Measurements from ENCODE around the gene AOPEP. TPM values are rescaled to one million over a fixed set of nuclear protein-coding genes. Genes with fewer than 3 reads are reported as not detected.

AOPEP gene
- total RNA-seq, 1 donor: 20.7 TPM

DNA sequence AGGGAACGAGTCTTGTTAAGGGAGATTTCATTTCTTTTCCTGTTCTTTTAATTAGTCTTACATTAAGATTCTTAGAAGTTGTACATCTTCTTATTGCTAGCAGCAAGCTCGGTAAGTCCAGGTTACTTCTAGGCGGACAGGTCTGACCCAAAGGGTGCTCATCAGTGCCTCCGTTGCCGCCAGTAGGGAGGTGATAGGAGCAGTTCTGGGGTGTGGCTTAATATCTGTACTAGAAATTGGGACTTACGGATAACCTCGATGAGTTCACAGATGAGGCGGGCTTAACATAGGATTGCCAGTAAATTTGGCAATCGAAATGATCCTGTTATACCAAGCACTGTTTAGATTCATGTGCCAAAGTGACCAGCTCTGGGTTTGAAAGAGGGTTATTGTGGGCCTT, 312.2 kb downstream of the AOPEP start:
- no peak for DNase-seq (ENCODE audit: low read depth in 2 of 3, low spot score in 2 of 3)

DNA sequence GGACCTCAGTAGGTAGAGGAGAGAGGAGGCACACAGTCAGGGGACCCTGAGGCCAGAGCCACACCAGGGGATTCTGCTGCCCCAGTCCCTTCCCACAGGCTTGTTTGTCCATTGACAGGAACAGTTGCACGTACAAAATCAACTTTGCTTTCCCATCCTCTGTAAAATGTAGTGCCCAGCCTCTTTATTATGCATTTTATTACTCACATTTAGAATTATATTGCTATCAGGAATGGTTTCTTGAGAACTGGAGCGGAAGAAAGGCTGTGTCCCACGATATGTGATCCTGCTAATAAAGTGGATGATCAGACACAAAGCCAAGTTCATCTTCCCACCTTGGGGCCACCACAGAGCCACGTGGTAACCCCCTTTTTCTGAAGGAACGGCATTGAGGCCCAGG, 313.6 kb downstream of the AOPEP start:
- DNase-seq (ENCODE audit: low read depth in 2 of 3, low spot score in 2 of 3): no peak

DNA sequence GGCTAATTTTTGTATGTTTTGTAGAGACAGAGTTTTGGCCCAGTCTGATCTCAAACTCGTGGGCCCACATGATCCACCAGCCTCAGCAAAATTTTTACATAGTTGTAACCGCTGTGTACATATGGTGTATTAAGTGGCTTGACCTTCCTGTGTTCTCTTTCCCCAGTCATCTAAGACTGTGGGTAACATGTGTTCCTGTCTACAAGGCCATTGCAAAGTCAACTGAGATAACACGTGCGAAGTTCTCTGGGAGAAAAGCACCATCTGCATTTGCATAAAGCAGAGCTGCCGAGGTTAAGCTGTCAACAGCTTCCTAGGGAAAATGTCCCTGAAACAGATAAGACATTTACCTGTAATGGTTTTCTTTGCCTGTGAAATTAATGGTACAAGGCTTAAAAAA, 317.3 kb downstream of the AOPEP start:
- DNase-seq (ENCODE audit: low read depth in 2 of 3, low spot score in 2 of 3): no peak

DNA sequence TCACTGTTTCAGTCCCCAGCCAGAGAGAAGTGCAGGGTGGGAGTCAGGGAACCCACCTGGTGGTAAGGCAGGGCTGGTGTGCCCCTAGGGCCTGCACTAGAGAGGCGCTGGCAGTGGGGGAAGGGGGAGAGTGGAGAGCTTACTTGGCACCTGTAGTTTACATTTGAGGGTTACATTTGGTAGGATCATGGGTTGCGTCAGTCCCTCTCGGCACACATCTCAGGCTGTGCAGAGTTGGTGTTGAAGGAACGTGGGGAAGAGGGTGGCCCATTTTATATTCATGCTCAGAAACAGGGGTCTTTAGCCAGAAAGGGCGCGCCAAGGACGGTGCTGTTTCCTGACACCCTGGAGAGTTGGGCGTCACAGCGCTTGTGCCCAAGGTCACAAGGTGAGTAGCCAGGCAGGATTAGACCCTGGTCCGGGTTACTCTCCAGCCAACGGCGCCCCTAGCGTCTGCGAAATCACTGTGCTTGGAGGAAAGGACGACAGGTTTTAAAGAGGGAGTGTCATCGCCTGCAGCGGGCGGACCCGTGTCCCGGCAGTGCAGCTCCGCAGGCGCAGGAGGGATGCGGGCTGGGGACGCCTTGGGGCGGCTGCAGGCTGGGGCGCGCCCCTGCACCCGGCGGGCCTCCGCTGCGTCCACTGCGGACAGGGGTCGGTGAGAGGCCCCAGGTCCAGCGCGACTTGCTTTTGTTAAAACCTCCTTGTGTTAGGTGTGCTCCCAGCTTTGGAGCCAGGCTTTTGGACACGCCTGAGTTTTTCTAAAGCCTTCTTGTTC, 318.4 kb downstream of the AOPEP start:
- DNase-seq (ENCODE audit: low read depth in 2 of 3, low spot score in 2 of 3): no peak

DNA sequence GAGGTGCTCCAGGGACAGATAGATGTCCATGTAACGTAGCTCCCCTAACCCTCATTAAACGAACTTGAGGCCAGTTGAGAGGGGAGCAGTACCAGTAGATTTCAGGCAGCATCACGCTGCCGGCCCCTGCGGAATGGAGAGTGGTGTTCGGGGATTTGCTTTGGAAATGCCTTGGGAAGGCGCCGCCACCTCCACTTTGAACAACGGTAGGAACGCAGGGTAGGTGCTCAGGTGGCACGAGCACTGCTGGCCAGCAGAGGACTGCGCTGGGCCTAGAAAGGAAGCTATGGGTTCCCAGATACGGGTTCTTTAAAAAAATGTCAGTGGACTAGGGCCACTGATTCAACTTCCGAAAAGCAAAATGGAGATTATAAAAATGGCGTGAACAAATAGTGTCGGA, 319.3 kb downstream of the AOPEP start:
- DNase-seq (ENCODE audit: low read depth in 2 of 3, low spot score in 2 of 3): no peak

DNA sequence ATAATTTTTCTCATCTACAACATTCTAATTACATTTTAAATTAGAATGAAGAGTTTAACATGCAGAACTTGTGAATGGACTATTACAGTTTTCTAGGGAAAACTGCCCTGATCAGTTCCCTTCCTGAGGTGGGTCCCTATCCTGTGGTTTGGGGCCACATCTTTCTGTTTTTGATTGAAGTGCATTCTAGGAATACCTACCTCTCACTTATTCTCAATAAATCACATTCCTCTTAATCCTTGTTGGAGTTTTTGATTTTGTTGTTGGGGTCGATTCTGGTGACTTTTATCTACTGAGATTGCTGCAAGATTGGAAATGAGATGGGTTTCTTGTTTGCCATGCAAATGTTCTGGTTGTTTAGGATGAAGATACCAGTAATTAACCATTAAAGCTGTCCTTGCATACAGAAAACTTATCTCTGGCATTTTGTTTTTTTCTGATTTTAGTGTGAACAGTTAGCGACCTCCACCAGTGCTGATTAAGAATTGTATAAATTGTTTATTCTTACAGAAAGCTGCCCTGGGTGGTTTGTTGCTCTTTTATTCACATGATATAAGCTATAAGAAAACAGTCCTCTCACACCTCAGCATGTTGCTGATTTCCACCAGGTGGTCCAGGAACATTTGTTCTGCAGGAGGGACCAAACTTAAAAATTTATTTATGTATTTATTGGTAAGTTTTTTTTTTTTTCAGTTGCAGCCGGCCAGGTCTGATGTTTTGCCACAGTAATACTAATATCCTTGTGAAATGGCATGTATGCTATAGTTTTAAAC, 321.1 kb downstream of the AOPEP start:
- DNase-seq (ENCODE audit: low read depth in 2 of 3, low spot score in 2 of 3): no peak

DNA sequence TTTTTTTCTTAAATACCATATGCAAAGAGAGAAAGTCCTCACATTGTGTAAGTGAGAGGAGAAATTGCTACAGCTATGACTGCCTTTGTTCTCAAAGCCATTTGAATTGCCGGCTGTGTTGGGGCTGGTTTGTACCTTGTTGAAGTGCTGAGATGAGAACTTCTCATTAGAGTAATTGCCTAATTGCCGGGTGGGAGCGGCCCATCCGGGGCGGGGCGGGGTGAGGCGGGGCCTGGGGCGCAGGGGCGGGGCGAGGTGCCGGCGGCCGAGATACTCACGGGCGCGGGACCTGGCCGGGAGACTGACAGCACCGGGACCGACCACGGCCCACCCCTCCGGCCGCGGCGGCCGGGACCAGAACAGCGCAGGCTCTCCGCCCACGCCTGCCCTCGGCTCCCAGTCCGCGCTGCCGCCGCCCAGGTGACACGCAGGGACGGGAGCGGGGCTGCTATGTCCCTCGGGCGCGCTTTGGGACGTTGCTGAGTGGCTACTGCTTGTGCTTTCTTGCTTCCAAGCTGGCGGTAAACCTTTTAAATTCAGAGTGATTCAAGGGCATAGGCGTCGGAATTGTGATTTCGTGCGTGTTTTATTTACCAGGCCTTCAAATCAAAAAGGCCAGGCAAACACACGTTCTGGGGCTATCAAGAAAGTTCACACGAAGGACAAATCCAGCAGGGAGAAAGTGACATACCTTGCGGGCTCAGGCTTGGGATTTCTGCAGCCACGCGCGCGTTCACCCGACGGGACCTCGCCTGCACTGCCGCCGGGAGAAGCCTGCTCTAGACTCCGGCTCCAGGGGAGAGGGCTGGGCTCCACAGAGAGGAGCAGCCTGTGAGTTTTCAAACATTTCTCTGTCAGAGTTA, 322.0 kb downstream of the AOPEP start:
- peak in 2 of 3 donors; percentile 33 to 42 for DNase-seq (ENCODE audit: low read depth in 2 of 3, low spot score in 2 of 3)

DNA sequence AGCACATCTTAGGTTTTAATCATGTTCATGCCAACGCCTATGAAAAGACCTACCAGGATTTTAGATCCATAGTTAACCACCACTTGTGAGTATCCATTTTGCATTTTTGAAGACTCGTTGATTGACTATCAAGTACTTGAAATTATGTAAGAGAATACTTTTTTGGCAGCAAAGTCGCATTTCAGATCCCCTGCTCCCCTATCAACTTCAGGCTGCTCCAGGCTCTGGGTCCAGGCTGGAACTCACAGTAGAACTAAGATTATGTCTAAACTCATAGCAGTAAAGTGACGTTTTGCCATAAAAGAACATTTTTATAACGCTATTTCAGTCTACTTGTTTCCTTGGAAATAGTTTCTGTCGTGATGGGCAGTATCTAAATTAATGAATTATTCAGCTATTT, 323.3 kb downstream of the AOPEP start:
- no peak for DNase-seq (ENCODE audit: low read depth in 2 of 3, low spot score in 2 of 3)

DNA sequence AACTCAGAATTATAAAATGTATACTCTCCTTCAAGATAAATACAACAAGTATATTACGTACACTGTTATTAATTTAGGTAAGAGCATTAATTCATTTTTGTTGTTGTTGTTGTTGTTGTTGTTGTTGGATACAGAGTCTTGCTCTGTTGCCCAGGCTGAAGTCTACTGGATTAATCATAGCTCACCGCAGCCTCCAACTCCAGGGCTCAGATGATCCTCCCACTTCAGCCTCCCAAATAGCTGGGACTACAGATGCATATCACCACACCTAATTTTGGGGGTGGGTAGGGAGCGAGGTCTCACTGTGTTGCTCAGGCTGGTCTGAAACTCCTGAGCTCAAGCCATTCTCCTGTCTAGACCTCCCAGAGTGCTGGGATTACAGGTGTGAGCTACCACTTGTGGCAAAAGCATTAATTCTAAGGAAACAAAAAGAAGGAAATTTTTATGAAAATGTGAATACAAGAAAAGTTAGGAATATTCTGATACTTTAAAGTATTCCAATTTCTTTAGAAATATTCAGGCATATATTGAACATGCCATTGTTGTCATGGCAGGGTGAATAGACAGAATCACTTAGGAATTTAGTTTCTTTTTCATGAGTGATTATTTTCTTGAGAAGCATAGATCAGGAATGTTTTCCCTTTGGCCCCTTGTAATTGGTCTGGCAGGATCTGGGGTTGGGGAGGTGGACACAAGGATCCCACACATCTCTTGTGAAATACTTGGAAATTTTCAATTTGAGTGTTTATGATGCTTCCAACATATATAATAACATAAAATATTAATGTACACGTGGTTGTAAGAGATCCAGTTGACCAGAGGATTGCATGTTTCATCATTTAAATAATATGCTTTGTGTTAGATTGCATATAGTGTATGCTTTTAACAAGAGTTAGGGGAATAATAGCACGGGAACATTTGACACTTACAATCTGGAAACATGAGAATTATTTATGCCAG, 327.4 kb downstream of the AOPEP start:
- DNase-seq (ENCODE audit: low read depth in 2 of 3, low spot score in 2 of 3): no peak

DNA sequence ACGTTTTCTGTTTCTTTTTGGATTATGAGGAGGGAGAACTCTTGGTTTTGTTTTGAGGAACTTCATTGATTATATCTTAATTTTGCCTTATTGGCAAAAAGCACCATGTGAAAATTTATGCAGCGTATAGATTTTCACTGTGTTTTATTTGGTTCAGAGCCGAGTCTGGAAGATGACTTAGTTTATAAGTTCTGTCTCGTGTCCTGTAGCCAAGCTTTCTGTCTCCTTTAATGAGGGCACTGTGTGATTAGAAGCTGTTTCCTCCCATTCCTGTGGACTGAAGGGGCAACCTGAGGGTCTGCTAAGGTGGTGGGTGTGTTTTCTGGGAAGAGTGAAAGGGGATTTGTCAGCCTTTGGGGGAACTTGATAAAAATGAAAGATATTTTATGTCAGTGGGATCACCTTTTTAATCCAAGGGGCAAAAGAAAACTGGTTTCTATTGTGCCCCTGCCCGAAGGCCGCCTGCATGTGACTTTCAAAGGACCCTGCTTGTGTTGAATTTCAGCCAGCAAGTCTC, 328.9 kb downstream of the AOPEP start:
- DNase-seq (ENCODE audit: low read depth in 2 of 3, low spot score in 2 of 3): no peak

DNA sequence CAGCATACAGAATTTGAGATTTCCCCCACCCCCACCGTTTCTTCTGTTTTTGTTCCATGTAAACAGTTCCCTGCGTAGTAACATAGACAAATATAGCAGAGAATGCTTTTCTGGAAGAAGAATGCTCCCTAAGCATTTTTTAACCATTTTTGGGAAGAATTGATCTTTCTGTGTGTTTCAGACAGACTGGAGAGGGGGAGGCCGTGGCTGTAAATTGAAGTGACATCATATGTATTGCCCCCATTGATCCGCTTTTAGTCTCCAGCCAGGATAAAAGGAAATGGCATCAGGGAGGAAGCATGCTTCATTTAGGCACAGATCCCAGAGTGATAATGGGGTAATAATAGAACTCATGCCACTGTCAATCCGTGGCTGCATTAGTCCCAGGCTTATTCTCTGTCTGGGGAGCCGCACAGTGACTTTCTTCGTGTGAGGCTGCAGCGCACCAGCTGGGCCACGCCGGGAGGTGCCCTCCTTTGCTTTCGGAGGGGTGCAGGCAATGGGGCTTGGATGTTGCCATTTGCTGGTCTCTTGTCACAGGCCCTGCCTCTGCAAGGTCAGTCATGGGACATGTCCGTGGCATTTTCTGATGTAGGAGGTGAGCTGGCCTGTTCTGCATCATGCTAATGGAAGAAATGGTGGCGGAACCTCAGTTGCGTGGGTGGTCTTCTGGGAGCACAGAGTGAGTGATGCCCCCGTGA, 329.5 kb downstream of the AOPEP start:
- DNase-seq (ENCODE audit: low read depth in 2 of 3, low spot score in 2 of 3): no peak

DNA sequence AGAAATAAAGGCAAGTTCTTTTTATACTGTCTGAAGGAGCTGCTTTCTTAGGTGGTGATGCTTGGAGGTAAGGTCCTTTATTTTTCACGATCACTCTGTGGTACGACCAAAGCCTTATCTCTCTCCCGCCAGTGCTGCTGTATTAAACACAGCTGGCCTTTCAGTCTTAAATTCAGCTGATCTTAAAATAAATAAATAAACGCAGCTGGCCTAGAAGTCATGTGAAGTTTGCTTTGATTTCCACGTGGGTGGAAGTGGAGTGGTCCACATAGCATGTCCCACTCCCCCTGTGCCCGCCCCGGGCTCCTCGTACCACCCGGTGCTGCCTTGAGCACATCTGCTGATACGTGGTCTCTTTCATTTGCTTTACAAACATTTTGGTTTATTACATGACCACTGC, 330.6 kb downstream of the AOPEP start:
- DNase-seq (ENCODE audit: low read depth in 2 of 3, low spot score in 2 of 3): peak in 1 of 3 donors; percentile 30

DNA sequence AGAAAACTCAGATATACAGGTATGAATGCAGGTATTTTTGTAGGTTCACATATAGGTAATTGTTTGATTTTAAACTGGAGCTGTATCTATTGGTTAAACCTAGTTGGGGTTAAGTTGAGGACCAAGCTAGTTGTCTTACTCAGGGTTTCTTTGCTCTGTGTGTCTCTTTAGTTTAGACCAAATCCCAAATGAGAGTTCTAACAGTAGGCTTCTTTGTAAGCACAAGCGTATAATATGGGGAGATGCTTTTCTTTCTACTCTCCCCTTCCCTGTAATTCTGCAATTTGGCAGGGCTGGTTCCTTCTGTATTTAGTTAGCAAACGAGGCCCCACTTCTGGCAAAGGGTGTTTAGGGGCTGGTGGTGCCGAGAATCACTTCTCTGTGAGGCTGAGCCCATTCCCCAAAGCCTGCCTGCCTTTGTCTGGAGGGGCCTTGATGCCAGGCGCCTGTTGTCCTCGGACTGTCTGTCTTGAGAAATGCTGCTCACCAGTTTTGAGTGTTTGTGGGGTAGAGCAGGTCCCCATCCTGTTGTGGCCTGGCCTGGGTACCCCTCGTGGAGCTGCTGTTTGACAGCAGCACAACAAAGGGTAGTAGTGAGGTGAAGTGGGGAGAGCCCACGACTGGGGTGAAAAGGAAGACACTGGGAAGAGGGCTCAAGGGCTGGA, 331.8 kb downstream of the AOPEP start:
- no peak for DNase-seq (ENCODE audit: low read depth in 2 of 3, low spot score in 2 of 3)

DNA sequence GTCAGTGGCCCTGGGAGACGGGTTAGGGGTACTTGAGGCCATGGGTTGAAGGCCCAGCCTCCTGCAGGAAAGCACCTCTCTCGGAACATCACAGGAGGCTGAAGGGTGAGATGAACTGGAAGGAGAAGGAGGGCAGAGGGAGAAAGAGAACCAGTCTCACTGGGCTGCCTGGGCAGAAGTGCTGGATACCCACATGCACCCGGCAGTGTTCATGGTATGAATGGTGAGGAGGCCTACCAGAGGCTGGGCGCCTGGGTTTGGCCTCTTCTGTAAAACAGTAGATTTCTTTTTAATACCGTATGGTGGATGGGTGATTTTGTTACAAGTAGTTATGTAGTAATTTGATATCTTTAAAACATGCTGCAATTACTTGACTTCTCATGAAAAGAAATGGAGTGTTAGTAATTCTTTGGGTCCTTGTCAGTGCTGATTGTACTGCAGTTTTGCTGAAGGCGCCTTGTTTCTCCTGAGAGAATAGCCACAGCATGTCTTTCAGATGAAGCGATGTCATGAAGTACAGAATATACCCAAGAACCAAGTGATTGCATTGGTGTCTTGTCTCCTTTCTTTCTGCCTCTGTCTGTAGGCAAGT, 332.4 kb downstream of the AOPEP start:
- no peak for DNase-seq (ENCODE audit: low read depth in 2 of 3, low spot score in 2 of 3)

DNA sequence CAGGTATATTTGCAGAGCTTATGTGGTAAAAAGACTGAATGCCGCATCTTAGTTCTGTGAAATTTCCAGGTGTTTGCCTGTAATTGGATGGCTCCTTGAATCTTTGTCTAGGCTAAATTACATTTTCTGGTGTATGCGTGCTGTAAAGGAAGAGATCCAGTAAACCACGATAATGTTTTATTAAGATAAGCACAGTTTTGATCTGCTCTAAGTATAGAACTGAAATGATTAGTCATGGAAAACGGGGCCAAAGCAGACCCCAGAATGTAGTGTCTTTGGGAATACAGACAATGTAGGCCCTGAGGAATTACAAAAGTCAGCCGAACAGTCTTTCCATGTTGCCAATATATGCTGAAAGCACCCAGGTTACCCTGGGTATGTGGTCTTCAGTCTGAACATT, 333.7 kb downstream of the AOPEP start:
- peak in 1 of 3 donors; percentile 20 for DNase-seq (ENCODE audit: low read depth in 2 of 3, low spot score in 2 of 3)

DNA sequence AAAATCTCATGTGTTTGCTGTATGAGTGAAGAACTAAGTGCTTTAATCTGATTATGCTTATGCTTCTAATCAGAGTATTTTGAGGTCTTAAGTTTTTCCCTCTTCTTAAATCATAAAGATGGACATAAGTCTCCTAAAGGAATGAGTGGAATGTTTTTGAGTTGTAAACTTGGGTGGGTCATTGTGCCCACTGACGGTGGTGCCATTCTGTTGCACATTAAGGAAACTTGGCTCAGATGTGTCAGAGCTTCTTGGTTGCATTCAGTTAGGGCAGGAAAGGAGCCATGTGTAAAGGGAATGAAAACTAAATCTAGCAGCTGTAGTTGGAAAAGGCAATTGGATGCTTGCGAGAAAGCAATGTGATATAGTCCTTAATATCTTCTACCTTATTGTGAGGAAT, 334.4 kb downstream of the AOPEP start:
- DNase-seq (ENCODE audit: low read depth in 2 of 3, low spot score in 2 of 3): no peak

DNA sequence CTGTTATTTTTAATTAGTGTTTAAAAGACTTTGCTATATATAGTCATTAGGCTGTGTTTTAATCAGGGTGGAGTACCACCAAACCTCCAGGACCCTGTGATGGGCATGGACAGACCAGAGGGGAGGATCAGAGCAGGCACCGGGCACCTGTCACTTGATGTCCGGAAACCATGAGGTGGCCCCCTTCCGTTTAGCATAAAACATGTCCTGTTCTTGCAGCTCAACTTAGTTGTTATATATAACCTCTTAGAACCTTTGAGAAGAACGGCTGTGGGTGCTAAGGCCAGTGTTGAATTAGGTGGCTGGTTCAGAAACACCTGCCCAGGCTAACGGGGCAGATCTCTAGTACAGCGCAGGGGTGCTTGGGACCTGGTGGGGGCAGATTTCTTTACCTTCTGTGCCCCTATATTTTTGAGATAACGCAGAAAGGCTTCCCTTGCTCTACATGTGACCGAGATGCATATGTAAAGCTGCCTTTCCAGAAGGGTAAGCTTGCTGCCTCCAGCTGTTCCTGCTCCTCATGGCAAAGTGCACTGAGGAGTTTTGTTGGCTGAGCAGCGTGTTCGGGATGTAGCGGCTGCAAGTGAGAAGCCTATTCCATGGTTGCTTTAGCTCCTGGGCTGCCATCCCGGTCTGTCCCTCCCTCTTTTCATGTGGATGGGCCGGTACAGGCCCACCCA, 335.6 kb downstream of the AOPEP start:
- peak in 2 of 3 donors; percentile 34 to 35 for DNase-seq (ENCODE audit: low read depth in 2 of 3, low spot score in 2 of 3)

DNA sequence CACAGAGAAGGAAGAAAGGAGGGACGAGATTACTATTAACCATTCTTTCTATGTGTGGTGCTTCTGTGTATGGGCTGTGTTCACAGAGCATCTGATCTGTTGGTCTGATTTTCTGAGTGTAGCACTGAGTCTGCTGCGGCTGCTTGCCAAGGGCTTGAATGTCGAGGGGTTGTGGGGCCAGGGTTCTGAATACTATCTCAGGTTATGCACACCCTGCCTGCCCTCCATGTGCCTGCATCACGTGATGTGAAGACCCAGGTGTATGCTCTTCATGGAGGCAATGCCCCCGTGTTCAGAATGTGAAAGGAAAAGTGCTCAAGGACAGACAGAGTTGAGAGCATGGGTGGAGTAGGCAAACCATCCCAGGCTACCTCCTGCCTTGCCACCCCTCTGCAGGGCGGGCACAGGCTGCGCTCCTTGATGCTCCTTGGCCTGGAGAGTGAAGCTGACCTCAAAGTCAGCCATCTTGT, 336.1 kb downstream of the AOPEP start:
- DNase-seq (ENCODE audit: low read depth in 2 of 3, low spot score in 2 of 3): no peak

Measured in hematopoietic multipotent progenitor cell (in vitro differentiated cells).